GM12873 (cell line): Measurements from ENCODE around the gene ERFE.

ENCODE experiments used
- CTCF ChIP-seq: IDR thresholded peaks from 2 replicates; pipeline ENCODE4 v1.5.1; 2012; ENCODE audit warnings: low read depth, mild to moderate bottlenecking, moderate library complexity, low read length, control low read depth; ENCODE audit not compliant: insufficient read depth; ENCODE audit errors: missing control alignments

Gene ERFE

DNA sequence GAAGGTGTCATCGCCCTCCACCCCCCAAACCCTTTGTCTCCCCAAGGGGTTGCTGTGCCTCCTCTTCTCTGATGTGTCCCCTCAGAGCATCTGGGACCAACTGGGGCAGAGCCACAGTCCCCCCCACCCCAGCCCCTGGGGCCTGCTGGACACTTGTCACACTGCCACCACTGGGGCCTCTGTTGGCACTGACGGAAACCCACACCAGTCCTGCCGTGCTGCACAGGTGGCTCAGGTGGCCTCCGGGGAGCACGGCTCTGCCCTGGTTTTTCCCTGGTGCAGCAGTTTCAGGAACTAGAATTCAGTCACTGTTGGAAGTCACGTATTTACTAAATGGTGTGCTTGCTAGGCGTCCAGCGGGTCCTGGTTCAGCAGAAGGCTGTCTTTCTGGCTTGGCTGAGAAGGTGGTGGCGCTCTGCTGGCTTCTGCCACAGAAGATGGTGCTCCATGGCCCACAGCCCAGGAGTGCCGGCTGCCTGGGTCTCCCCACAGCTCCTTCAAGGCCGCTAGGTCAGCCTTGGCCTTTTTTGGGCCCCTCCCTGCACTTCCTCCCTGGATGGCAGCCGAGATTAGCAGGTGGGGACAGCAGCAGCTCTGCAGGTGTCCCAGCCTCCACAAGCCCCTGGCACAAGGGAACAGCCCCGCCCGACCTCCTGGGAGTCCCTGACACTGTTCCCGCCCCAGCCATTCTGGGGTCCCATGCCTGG, 38.9 kb upstream of the ERFE start:
- no peak for TF ChIP-seq CTCF

GRCh38 chr2:238120463-238121298, 38.1 kb upstream of the ERFE start:
- no peak for TF ChIP-seq CTCF

DNA sequence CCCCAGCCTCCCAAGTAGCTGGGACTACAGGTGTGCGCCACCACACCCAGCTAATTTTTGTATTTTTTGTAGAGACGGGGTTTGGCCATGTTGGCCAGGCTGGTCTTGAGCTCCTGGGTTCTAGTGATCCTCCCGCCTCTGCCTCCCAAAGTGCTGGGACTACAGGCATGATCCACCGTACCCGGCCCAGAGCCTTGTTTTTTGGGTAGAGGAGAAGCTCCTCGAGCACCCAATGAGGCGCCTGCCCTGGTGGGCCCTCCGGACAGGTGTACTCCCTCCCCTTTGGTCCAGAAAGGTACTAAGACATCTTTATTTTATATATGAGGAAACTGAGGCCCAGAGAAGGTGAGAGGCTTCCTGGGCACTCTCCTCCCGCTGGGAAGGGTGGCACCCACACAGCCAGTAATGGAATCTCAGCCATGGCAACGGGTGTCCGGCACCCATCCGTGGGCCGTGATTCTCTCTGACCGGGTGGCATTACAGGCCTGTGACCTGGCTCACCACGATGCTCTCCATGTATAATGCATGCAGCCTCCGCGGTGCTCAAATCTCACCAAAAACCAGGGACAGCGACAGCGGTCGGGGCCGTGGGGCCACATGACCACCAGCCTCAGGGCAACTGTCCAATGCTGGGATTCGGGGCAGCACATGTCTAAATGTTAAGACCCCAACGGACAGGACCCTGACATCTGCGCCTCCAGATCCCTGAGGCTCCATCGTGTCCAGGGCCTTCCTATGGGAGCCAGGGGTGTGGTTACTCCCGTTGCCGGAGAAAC, 37.1 kb upstream of the ERFE start:
- no peak for TF ChIP-seq CTCF

DNA sequence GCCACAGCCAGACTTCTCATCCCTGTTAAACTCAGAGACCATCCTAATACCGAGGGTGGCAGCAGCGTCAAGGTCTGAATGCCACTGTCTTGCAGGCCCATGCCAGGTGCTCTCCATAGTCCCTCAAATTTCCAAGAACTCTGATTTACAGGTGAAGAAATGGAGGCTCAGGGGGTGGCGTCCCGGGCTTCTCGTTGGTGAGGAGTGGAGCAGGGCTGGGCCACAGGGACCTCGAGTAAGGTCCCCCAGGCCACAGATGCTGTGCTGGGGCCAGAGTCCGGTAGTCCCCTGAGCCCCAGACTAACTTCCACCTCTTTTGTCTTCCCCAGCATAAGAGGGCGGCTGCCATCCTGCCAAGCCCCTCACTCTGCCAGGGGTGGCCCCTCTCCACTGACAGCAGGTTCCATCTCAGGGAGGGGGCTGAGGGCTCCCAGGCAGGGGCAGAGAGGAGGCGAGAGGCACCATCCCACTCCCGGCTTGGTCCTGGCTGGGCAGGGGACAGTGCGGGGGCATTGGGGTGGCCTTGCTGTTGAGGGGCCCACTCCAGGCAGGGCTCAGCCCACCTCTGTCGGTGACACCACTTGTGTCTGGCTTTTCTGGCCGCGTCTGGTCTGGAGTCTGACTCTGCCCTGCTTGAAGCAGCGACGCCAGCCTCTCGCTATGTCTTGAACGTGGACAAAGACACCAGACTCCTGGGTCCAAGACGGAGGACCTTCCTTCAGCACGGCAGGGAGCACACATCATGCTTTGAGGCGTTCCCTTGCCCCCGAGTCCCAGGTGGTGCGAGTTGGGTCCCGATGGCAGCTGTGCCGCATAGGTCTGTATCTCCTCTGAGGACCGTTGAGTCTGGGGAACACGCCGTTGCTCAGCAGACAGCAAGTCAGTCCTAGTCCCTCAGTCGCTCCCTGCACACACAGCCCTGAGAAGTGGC, 36.2 kb upstream of the ERFE start:
- TF ChIP-seq CTCF, result no peak

- TF ChIP-seq CTCF, result no peak
These were observed 35.4 kb upstream of the ERFE start for GRCh38 chr2:238123218-238123971.

- no peak for TF ChIP-seq CTCF
These were observed 34.7 kb upstream of the ERFE start for GRCh38 chr2:238123991-238124470.
